GM23338 (cell line): Measurements from ENCODE around the gene PTGIS.

Experiments
- CREB1 ChIP-seq: fragments of 250-450 bp; sonication (Bioruptor Pico); IDR thresholded peaks from 2 replicates; pipeline ENCODE4 v1.5.0; 2020; ENCODE audit warnings: low read depth, mild to moderate bottlenecking, moderate library complexity
- ETS1 ChIP-seq: IDR thresholded peaks from 2 replicates; pipeline ENCODE4 v1.6.1; 2016; ENCODE audit warnings: antibody characterized with exemption
- EZH2 ChIP-seq: fragments of 200-600 bp; sonication (generic); IDR thresholded peaks from one replicate; pipeline ENCODE4 v1.8.0; 2017; ENCODE audit warnings: antibody characterized with exemption, mild to moderate bottlenecking, low read depth; ENCODE audit not compliant: unreplicated experiment
- EZH2phosphoT487 ChIP-seq: fragments of 200-600 bp; sonication (generic); IDR thresholded peaks from one replicate; pipeline ENCODE4 v1.8.1; 2018; ENCODE audit warnings: antibody characterized with exemption; ENCODE audit not compliant: unreplicated experiment
- JUNB ChIP-seq: IDR thresholded peaks from one replicate; pipeline ENCODE4 v1.6.1; 2016; ENCODE audit warnings: antibody characterized with exemption; ENCODE audit not compliant: unreplicated experiment
- POLR2AphosphoS5 ChIP-seq: IDR thresholded peaks from 2 replicates; pipeline ENCODE4 v1.6.1; 2016; ENCODE audit warnings: antibody characterized with exemption, low read depth
- ZNF331 ChIP-seq: fragments of 250-450 bp; sonication (Bioruptor Pico); IDR thresholded peaks from 2 replicates; pipeline ENCODE4 v1.5.0; 2020; ENCODE audit warnings: low read depth, mild to moderate bottlenecking, moderate library complexity
- TF ChIP-seq, protein P1 (sequence below), 2 experiments: fragments of 200-600 bp in 1 of 2; sonication (generic) in 1 of 2; conservative IDR thresholded peaks; 2 replicates each; pipeline versions ENCODE4 v1.5.1 to v1.6.1; 2016 to 2017; ENCODE audit warnings: antibody characterized with exemption in 2 of 2, low read depth in 2 of 2, mild to moderate bottlenecking in 2 of 2, moderate library complexity in 1 of 2
- TF ChIP-seq, protein P2 (sequence below): IDR thresholded peaks from one replicate; pipeline ENCODE4 v1.6.1; 2018; ENCODE audit warnings: antibody characterized with exemption; ENCODE audit not compliant: unreplicated experiment

- TF ChIP-seq, protein P1, sequence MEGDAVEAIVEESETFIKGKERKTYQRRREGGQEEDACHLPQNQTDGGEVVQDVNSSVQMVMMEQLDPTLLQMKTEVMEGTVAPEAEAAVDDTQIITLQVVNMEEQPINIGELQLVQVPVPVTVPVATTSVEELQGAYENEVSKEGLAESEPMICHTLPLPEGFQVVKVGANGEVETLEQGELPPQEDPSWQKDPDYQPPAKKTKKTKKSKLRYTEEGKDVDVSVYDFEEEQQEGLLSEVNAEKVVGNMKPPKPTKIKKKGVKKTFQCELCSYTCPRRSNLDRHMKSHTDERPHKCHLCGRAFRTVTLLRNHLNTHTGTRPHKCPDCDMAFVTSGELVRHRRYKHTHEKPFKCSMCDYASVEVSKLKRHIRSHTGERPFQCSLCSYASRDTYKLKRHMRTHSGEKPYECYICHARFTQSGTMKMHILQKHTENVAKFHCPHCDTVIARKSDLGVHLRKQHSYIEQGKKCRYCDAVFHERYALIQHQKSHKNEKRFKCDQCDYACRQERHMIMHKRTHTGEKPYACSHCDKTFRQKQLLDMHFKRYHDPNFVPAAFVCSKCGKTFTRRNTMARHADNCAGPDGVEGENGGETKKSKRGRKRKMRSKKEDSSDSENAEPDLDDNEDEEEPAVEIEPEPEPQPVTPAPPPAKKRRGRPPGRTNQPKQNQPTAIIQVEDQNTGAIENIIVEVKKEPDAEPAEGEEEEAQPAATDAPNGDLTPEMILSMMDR (conservative IDR thresholded peaks at IDR 0.05; ENCODE audit: low read depth in 2 of 2), result no peak
- TF ChIP-seq POLR2AphosphoS5 (no peak), CREB1 (CRISPR knock-in tag) (no peak), EZH2 (no peak), JUNB (no peak), EZH2phosphoT487 (no peak), ZNF331 (CRISPR knock-in tag) (no peak), ETS1 (no peak)
- TF ChIP-seq, protein P2, sequence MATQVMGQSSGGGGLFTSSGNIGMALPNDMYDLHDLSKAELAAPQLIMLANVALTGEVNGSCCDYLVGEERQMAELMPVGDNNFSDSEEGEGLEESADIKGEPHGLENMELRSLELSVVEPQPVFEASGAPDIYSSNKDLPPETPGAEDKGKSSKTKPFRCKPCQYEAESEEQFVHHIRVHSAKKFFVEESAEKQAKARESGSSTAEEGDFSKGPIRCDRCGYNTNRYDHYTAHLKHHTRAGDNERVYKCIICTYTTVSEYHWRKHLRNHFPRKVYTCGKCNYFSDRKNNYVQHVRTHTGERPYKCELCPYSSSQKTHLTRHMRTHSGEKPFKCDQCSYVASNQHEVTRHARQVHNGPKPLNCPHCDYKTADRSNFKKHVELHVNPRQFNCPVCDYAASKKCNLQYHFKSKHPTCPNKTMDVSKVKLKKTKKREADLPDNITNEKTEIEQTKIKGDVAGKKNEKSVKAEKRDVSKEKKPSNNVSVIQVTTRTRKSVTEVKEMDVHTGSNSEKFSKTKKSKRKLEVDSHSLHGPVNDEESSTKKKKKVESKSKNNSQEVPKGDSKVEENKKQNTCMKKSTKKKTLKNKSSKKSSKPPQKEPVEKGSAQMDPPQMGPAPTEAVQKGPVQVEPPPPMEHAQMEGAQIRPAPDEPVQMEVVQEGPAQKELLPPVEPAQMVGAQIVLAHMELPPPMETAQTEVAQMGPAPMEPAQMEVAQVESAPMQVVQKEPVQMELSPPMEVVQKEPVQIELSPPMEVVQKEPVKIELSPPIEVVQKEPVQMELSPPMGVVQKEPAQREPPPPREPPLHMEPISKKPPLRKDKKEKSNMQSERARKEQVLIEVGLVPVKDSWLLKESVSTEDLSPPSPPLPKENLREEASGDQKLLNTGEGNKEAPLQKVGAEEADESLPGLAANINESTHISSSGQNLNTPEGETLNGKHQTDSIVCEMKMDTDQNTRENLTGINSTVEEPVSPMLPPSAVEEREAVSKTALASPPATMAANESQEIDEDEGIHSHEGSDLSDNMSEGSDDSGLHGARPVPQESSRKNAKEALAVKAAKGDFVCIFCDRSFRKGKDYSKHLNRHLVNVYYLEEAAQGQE, result no peak
Observed at GRCh38 chr20:49513009-49513408, 54.9 kb downstream of the PTGIS start.
